DOHH2 (cell line): ENCODE data around the gene SMIM12.

Source experiments
- H3F3A ChIP-seq: fragments of 200-600 bp; sonication (generic), shearing (Covaris generic); 2 replicates; pipeline ENCODE4 v1.6.0; 2016; ENCODE audit warnings: antibody characterized with exemption, mild to moderate bottlenecking; ENCODE audit not compliant: control insufficient read depth, insufficient read depth
- H3K27ac ChIP-seq: fragments of 200-600 bp; sonication (generic); 2 replicates; pipeline ENCODE4 v1.5.1; 2014; ENCODE audit warnings: low read depth, mild to moderate bottlenecking, low read length, moderate library complexity
- H3K27me3 ChIP-seq: fragments of 200-600 bp; sonication (generic); 2 replicates; pipeline ENCODE4 v1.6.1; 2014; ENCODE audit warnings: mild to moderate bottlenecking, low read length, mixed read lengths; ENCODE audit not compliant: control insufficient read depth
- H3K36me3 ChIP-seq: fragments of 200-600 bp; sonication (generic); 2 replicates; pipeline ENCODE4 v1.6.1; 2014; ENCODE audit warnings: mild to moderate bottlenecking, low read length, moderate library complexity, mixed read lengths; ENCODE audit not compliant: control insufficient read depth
- H3K4me1 ChIP-seq: fragments of 200-600 bp; sonication (generic); 2 replicates; pipeline ENCODE4 v1.6.1; 2014; ENCODE audit warnings: mild to moderate bottlenecking, low read length, mixed read lengths; ENCODE audit not compliant: control insufficient read depth
- H3K4me2 ChIP-seq: fragments of 200-600 bp; sonication (generic); 2 replicates; pipeline ENCODE4 v1.6.0; 2014; ENCODE audit warnings: mild to moderate bottlenecking, low read length, moderate library complexity
- H3K4me3 ChIP-seq: fragments of 200-600 bp; sonication (generic); 2 replicates; pipeline ENCODE4 v1.5.1; 2014; ENCODE audit warnings: mild to moderate bottlenecking, low read length, mixed read lengths
- H3K79me2 ChIP-seq: fragments of 200-600 bp; sonication (generic); 2 replicates; pipeline ENCODE4 v1.6.1; 2014; ENCODE audit warnings: mild to moderate bottlenecking, low read length, mixed read lengths; ENCODE audit not compliant: control insufficient read depth
- H3K9me2 ChIP-seq: fragments of 200-600 bp; sonication (generic); replicated peaks from 2 replicates; pipeline ENCODE4 v1.6.1; 2014; ENCODE audit warnings: mild to moderate bottlenecking, low read length, mixed read lengths; ENCODE audit not compliant: control insufficient read depth
- H3K9me3 ChIP-seq: fragments of 200-600 bp; sonication (generic); 2 replicates; pipeline ENCODE4 v1.6.1; 2014; ENCODE audit warnings: antibody characterized with exemption, low read length, mixed read lengths; ENCODE audit not compliant: control insufficient read depth, insufficient read depth
- H4K20me1 ChIP-seq: fragments of 200-600 bp; sonication (generic); 2 replicates; pipeline ENCODE4 v1.6.0; 2014; ENCODE audit warnings: low read depth, mild to moderate bottlenecking, antibody characterized with exemption, low read length, moderate library complexity; ENCODE audit not compliant: control insufficient read depth, insufficient read depth
- EZH2phosphoT487 ChIP-seq: fragments of 200-600 bp; sonication (generic); IDR thresholded peaks from 2 replicates; pipeline ENCODE4 v1.6.1; 2017; ENCODE audit warnings: borderline replicate concordance, mild to moderate bottlenecking, antibody characterized with exemption, low read length, moderate library complexity, mixed read lengths
- TF ChIP-seq, protein P1 (sequence below): fragments of 200-600 bp; sonication (generic); IDR thresholded peaks from one replicate; pipeline ENCODE4 v1.5.1; 2014; ENCODE audit warnings: antibody characterized with exemption, mild to moderate bottlenecking, low read depth, low read length; ENCODE audit not compliant: poor library complexity, severe bottlenecking

The SMIM12 gene

GRCh38 chr1:34839526-34840305, 19.8 kb downstream of the SMIM12 start:
- Histone ChIP-seq H3K4me1 (peaks cover 7% of the 10 kb centered on the region), H3F3A (no peaks in the 10 kb centered on the region), H3K36me3 (no peaks in the 10 kb centered on the region), H4K20me1 (no peaks in the 10 kb centered on the region), H3K27me3 (no peaks in the 10 kb centered on the region), H3K9me3 (no peaks in the 10 kb centered on the region), H3K4me3 (no peak overlapping the region), H3K9me2 (no peaks in the 10 kb centered on the region), H3K79me2 (no peaks in the 10 kb centered on the region), H3K4me2 (no peak overlapping the region), H3K27ac (no peak overlapping the region)
- TF ChIP-seq, protein P1, sequence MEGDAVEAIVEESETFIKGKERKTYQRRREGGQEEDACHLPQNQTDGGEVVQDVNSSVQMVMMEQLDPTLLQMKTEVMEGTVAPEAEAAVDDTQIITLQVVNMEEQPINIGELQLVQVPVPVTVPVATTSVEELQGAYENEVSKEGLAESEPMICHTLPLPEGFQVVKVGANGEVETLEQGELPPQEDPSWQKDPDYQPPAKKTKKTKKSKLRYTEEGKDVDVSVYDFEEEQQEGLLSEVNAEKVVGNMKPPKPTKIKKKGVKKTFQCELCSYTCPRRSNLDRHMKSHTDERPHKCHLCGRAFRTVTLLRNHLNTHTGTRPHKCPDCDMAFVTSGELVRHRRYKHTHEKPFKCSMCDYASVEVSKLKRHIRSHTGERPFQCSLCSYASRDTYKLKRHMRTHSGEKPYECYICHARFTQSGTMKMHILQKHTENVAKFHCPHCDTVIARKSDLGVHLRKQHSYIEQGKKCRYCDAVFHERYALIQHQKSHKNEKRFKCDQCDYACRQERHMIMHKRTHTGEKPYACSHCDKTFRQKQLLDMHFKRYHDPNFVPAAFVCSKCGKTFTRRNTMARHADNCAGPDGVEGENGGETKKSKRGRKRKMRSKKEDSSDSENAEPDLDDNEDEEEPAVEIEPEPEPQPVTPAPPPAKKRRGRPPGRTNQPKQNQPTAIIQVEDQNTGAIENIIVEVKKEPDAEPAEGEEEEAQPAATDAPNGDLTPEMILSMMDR: no peak
- TF ChIP-seq EZH2phosphoT487: no peak

DNA sequence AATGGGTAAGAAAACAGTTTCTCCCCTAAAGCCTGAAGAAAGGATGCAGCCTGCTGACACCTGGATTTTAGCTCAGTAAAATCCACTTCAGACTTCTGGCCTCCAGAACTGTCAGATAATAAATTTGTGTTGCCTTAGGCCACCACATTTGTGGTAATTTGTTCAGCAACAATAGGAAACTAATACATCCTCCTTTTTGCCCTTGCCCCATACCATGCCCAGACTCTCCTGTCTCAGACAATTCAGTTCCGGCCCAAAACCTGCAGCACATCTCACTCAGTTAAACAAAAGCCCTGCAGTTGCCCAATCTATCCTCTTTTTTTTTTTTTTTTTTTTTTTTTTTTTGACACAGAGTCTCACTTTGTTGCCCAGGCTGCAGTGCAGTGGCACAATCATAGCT, 25.8 kb downstream of the SMIM12 start:
- H3K4me3 ChIP-seq: no peak overlapping the region
- H3F3A ChIP-seq: no peaks in the 10 kb centered on the region
- no peaks in the 10 kb centered on the region for H3K27me3 ChIP-seq
- no peak overlapping the region for H3K27ac ChIP-seq
- no peak overlapping the region for H3K4me2 ChIP-seq
- no peaks in the 10 kb centered on the region for H3K9me2 ChIP-seq
- no peaks in the 10 kb centered on the region for H3K36me3 ChIP-seq
- no peaks in the 10 kb centered on the region for H3K9me3 ChIP-seq
- H3K79me2 ChIP-seq: no peaks in the 10 kb centered on the region
- no peaks in the 10 kb centered on the region for H4K20me1 ChIP-seq
- H3K4me1 ChIP-seq: no peaks in the 10 kb centered on the region
- no peak for TF ChIP-seq EZH2phosphoT487
- TF ChIP-seq, protein P1: no peak

- Histone ChIP-seq H3K9me2 (no peaks in the 10 kb centered on the region), H3K27ac (no peak overlapping the region), H3K36me3 (no peaks in the 10 kb centered on the region), H4K20me1 (no peaks in the 10 kb centered on the region), H3F3A (no peaks in the 10 kb centered on the region), H3K4me2 (no peak overlapping the region), H3K79me2 (no peaks in the 10 kb centered on the region), H3K4me1 (no peaks in the 10 kb centered on the region), H3K9me3 (no peaks in the 10 kb centered on the region), H3K27me3 (no peaks in the 10 kb centered on the region), H3K4me3 (no peak overlapping the region)
- no peak for TF ChIP-seq EZH2phosphoT487
- TF ChIP-seq, protein P1: no peak
Measured at GRCh38 chr1:34831721-34832246, 27.8 kb downstream of the SMIM12 start.
